ENCODE data around the gene XPR1. TPM values are rescaled to one million over a fixed set of nuclear protein-coding genes. Genes with fewer than 3 reads are reported as not detected.
"Not testable (repeated sequence)": the region's sequence is repeated elsewhere in the genome, so short reads cannot be mapped to it uniquely, and the experiment has no call there.

The XPR1 gene
- total and polyA plus RNA-seq, 9 donors = 5.7 to 34.1 (median 17.3) TPM

DNA sequence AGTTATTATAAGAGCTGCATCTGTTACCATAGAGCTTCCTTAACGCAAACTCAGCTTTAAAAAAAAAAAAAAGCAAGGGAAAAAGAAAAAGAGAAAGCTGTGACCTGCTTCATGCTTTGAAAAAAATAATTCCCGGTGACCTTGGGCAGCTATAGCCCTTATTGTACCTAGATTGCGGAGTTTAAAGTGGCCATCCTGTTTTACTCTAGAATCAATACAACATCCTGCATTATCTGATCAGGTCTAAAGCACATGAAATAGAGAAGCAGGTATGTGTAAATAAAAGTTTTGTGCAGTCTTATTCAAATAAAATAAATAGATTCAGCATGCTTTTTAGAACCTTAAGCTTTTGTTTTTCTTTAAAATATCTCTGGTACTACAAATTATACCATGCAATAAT lies 154.1 kb downstream of the XPR1 start:
- 36 to 64% (median 44%) methylated on average over 3 of the region's 3 CpGs for WGBS, 3 donors
- H3K27me3 ChIP-seq = no peaks in the 10 kb centered on the region
- TF ChIP-seq, protein P1, sequence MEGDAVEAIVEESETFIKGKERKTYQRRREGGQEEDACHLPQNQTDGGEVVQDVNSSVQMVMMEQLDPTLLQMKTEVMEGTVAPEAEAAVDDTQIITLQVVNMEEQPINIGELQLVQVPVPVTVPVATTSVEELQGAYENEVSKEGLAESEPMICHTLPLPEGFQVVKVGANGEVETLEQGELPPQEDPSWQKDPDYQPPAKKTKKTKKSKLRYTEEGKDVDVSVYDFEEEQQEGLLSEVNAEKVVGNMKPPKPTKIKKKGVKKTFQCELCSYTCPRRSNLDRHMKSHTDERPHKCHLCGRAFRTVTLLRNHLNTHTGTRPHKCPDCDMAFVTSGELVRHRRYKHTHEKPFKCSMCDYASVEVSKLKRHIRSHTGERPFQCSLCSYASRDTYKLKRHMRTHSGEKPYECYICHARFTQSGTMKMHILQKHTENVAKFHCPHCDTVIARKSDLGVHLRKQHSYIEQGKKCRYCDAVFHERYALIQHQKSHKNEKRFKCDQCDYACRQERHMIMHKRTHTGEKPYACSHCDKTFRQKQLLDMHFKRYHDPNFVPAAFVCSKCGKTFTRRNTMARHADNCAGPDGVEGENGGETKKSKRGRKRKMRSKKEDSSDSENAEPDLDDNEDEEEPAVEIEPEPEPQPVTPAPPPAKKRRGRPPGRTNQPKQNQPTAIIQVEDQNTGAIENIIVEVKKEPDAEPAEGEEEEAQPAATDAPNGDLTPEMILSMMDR (IDR thresholded peaks at IDR 0.05) = no peak
- no peak for TF ChIP-seq EP300 (IDR thresholded peaks at IDR 0.05)
- no peak for TF ChIP-seq POLR2A (IDR thresholded peaks at IDR 0.05)

DNA sequence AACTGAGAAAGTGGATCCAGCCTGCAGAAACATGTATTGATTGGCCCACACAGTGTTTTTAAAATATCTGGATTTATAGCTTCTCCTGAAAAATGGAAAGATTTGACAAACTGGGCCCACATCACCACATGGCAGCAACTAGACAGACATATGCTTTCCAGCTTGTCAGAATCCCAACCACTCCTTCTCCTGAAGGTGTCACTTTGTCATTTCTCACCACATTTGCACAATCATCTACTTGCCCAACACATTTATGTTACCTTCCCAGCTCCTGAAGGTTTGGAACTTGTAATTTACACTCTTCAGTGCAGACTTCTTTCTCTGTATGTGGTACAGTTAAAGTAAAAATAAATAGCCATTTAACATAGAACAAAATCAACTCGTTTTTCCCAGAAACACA lies 154.8 kb downstream of the XPR1 start:
- Histone ChIP-seq H3K4me1 (ENCODE audit: insufficient read depth) (peaks cover 2% of the 10 kb centered on the region), H3K27ac (no peak overlapping the region), H3K27me3 (no peaks in the 10 kb centered on the region), H3K9me3 (no peaks in the 10 kb centered on the region), H3K4me3 (no peak overlapping the region), H3K36me3 (no peaks in the 10 kb centered on the region)
- 61 to 83% (median 65%) methylated on average over 1 of the region's 1 CpG for WGBS, 3 donors
- no peak for DNase-seq
- intact Hi-C loops (cut with DNase I) = no loop called here
- TF ChIP-seq, protein P1 (IDR thresholded peaks at IDR 0.05) = no peak
- TF ChIP-seq POLR2A (IDR thresholded peaks at IDR 0.05) (no peak), EP300 (IDR thresholded peaks at IDR 0.05) (no peak)

More for the DNA sequence above, 154.1 kb downstream of the XPR1 start:
- Histone ChIP-seq H3K4me1 (ENCODE audit: insufficient read depth) (peaks cover 2% of the 10 kb centered on the region), H3K9me3 (no peaks in the 10 kb centered on the region), H3K4me3 (no peak overlapping the region), H3K27ac (no peak overlapping the region), H3K36me3 (no peaks in the 10 kb centered on the region)
- DNase-seq = no peak
- intact Hi-C loops (cut with DNase I) = no loop called here

DNA sequence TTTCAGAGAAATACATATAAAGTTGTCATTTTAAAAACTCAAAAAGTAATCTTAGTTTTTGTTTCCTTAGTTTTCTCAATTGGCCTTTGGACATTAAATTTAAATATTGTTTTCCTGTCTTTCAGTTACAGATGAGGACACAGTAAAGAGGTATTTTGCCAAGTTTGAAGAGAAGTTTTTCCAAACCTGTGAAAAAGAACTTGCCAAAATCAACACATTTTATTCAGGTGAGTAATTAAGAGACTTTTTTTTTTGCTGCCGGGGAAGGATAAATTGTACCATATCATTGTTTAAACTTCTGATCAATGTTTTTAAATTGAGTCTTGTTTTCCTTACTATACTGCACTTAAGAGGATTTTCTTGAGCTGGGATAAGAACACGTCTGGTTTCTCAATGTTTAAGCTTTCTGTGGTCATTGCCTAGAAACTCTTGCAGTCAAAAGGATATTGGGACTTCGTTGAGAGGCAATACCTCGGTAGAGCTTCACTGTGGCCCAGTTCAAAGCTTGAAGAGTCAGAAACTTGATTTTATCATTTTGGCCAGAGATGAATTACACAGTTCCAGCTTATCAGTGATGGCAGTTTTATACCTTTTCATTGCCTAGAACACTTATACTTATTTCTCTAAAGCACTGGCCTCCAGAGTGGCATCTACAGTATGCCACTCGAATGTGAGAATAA lies 155.9 kb downstream of the XPR1 start:
- intact Hi-C loops (cut with DNase I) = no loop called here
- DNase-seq = no peak
- Histone ChIP-seq H3K4me3 (no peak overlapping the region), H3K36me3 (no peaks in the 10 kb centered on the region), H3K27ac (no peak overlapping the region), H3K9me3 (no peaks in the 10 kb centered on the region), H3K27me3 (no peaks in the 10 kb centered on the region), H3K4me1 (ENCODE audit: insufficient read depth) (peaks cover 2% of the 10 kb centered on the region)
- TF ChIP-seq EP300 (IDR thresholded peaks at IDR 0.05) = no peak
- TF ChIP-seq, protein P1 (IDR thresholded peaks at IDR 0.05) = no peak
- no peak for TF ChIP-seq POLR2A (IDR thresholded peaks at IDR 0.05)
- WGBS, 3 donors = 84 to 91% (median 85%) methylated on average over 5 of the region's 5 CpGs

DNA sequence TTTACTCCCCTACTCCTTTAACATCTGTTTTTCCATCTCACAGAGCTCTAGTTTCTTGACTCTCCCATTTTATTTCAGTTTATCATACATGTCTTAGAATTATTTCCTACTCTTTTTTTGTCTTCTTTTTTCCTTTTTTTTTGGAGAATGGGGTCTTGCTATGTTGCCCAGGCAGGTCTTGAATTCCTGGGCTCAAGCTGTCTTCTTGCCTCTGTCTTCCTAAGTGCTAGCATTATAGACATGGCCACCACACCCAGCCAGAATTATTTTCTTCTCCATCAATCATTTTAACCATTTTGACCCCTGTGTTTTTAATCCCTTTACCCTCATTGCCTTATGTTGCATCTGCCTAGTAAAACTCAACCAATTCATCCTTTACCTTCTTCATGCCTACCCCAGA lies 157.6 kb downstream of the XPR1 start:
- no peaks in the 10 kb centered on the region for H3K9me3 ChIP-seq
- H3K36me3 ChIP-seq = no peaks in the 10 kb centered on the region
- intact Hi-C loops (cut with DNase I) = no loop called here
- TF ChIP-seq, protein P1 (IDR thresholded peaks at IDR 0.05) = no peak
- TF ChIP-seq POLR2A (IDR thresholded peaks at IDR 0.05) (no peak), EP300 (IDR thresholded peaks at IDR 0.05) (no peak)
- H3K4me3 ChIP-seq = no peak overlapping the region
- no peak overlapping the region for H3K27ac ChIP-seq
- peaks cover 2% of the 10 kb centered on the region for H3K4me1 ChIP-seq (ENCODE audit: insufficient read depth)
- no peak for DNase-seq
- H3K27me3 ChIP-seq = no peaks in the 10 kb centered on the region

DNA sequence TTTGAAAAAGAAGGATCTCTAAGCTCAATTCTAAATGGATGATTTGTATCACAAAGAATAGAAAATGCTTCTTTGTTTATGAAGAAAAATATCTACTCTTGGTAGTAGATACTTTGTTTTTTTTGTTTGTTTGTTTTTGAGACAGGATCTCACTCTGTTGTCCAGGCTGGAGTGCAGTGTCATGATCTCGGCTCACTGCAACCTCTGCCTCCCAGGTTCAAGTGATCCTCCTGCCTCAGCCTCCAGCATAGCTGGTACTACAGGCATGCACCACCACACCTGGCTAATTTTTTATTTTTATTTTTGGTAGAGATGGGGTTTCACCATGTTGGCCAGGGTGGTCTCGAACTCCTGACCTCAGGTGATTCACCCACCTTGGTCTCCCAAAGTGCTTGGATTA lies 159.3 kb downstream of the XPR1 start:
- H3K9me3 ChIP-seq; H3K4me3 ChIP-seq; H3K27ac ChIP-seq; intact Hi-C loops (cut with DNase I); H3K36me3 ChIP-seq; DNase-seq; H3K27me3 ChIP-seq; H3K4me1 ChIP-seq (ENCODE audit: insufficient read depth): not testable (repeated sequence)
- WGBS, 3 donors = 95 to 100% (median 97%) methylated on average over 2 of the region's 2 CpGs
